AG04450 (cell line): Measurements from ENCODE around the gene CCDC50. TPM values are rescaled to one million over a fixed set of nuclear protein-coding genes. Genes with fewer than 3 reads are reported as not detected.

Experiments used
- CTCF ChIA-PET: fragments of 300-600, 350-600 bp; formaldehyde crosslinking; extraction: SDS; loops from one replicate; lab custom pipeline; 2022; ENCODE audit warnings: antibody characterized with exemption, inconsistent platforms; lab: Charles Lee
- POLR2A ChIA-PET: fragments of 350-600 bp; formaldehyde crosslinking; extraction: SDS; loops from one replicate; lab custom pipeline; 2021; ENCODE audit warnings: antibody characterized with exemption, inconsistent platforms; lab: Yijun Ruan, JAX
- DNase-seq: peaks from one replicate; pipeline ENCODE4 v3.0.0-alpha.2; 2011; ENCODE audit warnings: low read depth, low spot score
- H3K27ac ChIP-seq: one replicate; pipeline ENCODE4 v1.5.1; 2012; ENCODE audit warnings: low read depth, low read length, control low read depth
- H3K27me3 ChIP-seq: one replicate; pipeline ENCODE4 v1.6.0; 2012; ENCODE audit warnings: low read length; ENCODE audit not compliant: control insufficient read depth, insufficient read depth
- H3K4me3 ChIP-seq: 2 replicates; pipeline ENCODE4 v1.5.1; 2011; ENCODE audit warnings: mild to moderate bottlenecking, low read depth, low read length, control low read depth
- H3K9me3 ChIP-seq: 2 replicates; pipeline ENCODE4 v1.5.1; 2012; ENCODE audit warnings: low read length; ENCODE audit not compliant: control insufficient read depth, insufficient read depth
- CTCF ChIP-seq: IDR thresholded peaks from 2 replicates; pipeline ENCODE4 v1.5.1; 2011; ENCODE audit warnings: low read depth, low read length, control low read depth, inconsistent platforms
- polyA plus RNA-seq: library from polyadenylated mRNA; depleted of rRNA; stranded (reverse); fragments of >200 nt; gene quantifications from 2 replicates; pipeline ENCODE4 v1.2.3, GENCODE V29; 2011

Gene CCDC50
- polyA plus RNA-seq, 1 experiment = 75.6 TPM

- Histone ChIP-seq H3K9me3 (no peaks in the 10 kb centered on the region), H3K4me3 (no peak overlapping the region), H3K27ac (no peak overlapping the region), H3K27me3 (no peaks in the 10 kb centered on the region)
- ChIA-PET CTCF (interaction anchor here (1.4 kb wide), 1 partner anchor 12 kb away, joined by 3 read pairs; no protein-coding TSS in a partner anchor), POLR2A (no interaction called here)
- TF ChIP-seq CTCF = no peak
- no peak for DNase-seq
Measured at GRCh38 chr3:191343913-191344312, 14.7 kb downstream of the CCDC50 start.

GRCh38 chr3:191345334-191345733 is 16.1 kb downstream of the CCDC50 start:
- no peak for DNase-seq
- Histone ChIP-seq H3K9me3 (no peaks in the 10 kb centered on the region), H3K27me3 (no peaks in the 10 kb centered on the region), H3K27ac (no peak overlapping the region), H3K4me3 (no peak overlapping the region)
- TF ChIP-seq CTCF = no peak
- POLR2A ChIA-PET = no interaction called here
- CTCF ChIA-PET = interaction anchor here (0.7 to 1.4 kb wide), 2 partner anchors 10 to 46 kb away, joined by 3 read pairs; no protein-coding TSS in a partner anchor

- POLR2A ChIA-PET = no interaction called here
- H3K27ac ChIP-seq = no peak overlapping the region
- no peaks in the 10 kb centered on the region for H3K27me3 ChIP-seq
- H3K4me3 ChIP-seq = no peak overlapping the region
- CTCF ChIA-PET = no interaction called here
- H3K9me3 ChIP-seq = no peaks in the 10 kb centered on the region
- DNase-seq = no peak
- TF ChIP-seq CTCF = no peak
Measured at GRCh38 chr3:191347228-191347627, 18.0 kb downstream of the CCDC50 start.

- POLR2A ChIA-PET = no interaction called here
- Histone ChIP-seq H3K27ac (no peak overlapping the region), H3K9me3 (no peaks in the 10 kb centered on the region), H3K4me3 (no peak overlapping the region), H3K27me3 (no peaks in the 10 kb centered on the region)
- CTCF ChIA-PET = no interaction called here
- TF ChIP-seq CTCF = no peak
- DNase-seq = no peak
Measured at GRCh38 chr3:191348098-191348497, 18.9 kb downstream of the CCDC50 start.

- peak overlapping the region; percentile 5; the same call in 1 of the 2 replicates for H3K4me3 ChIP-seq
- DNase-seq = no peak
- no peak overlapping the region for H3K27ac ChIP-seq
- TF ChIP-seq CTCF = no peak
- no peaks in the 10 kb centered on the region for H3K9me3 ChIP-seq
- H3K27me3 ChIP-seq = no peaks in the 10 kb centered on the region
- ChIA-PET CTCF (interaction anchor here (1.3 kb wide), 1 partner anchor 23 kb away, joined by 3 read pairs; no protein-coding TSS in a partner anchor), POLR2A (interaction anchor here (0.7 kb wide), 1 partner anchor 31 kb away, joined by 3 read pairs; no protein-coding TSS in a partner anchor)
Measured at GRCh38 chr3:191350396-191351090, 21.3 kb downstream of the CCDC50 start.
